ENCODE measurements around the gene ALDOB.
A peak's percentile ranks its signal among the peaks of the same experiment; 100 is the strongest.

ALDOB gene

DNA sequence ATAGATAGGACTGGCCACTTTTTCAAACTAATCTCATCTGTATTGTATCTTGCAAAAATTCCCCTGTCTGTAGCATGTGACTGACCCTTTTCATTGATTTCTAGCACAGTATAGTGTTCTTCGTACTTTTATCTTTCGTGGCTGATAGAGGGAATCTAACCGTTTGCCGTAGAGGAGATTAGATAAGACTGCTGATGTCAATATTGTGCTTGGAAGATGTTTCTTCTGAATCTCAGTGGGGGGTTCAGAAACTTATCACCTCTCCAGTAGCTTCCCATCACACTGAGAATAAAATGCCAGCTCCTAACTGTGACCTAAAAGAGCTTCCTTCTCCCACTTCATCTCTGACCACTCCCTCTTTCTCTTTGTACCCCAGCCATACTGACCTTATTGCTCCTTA lies 25.4 kb upstream of the ALDOB start:
- no peak for DNase-seq (ENCODE audit: low read depth, low spot score)
- no peak overlapping the region for H3K4me3 ChIP-seq (ENCODE audit: low read length)

DNA sequence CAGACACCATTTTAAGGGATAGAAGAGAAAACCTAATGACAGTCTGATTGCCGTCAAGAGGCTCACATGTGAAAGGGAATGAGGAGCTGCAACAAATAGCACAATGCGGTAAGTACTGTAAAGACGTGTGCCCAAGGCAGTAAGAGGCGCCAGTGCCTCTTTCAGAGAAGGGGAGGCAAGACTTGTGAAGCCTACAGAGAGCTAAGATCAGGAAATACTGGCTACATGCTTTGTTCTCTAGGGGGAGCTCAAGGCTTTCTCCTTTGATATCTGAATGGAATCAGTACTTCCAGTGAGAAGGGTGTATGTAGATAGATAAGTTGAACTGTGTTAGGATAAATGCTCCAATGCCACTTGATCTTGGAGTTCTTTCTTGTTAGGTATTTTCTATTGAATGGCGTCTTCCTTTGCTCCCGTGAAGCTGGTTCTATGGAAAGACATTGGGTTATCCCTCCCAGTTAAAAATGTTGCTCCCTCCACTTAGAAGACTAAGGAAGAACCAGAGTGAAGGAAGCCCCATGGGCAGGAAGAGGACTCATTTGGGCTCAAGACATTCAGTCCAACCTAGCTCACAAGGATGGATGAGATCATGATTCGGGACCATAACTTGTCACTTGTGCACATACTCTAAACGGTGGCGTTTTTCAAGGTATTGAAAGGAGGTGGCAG lies 23.5 kb upstream of the ALDOB start:
- peak; percentile 64 for DNase-seq (ENCODE audit: low read depth, low spot score)

DNA sequence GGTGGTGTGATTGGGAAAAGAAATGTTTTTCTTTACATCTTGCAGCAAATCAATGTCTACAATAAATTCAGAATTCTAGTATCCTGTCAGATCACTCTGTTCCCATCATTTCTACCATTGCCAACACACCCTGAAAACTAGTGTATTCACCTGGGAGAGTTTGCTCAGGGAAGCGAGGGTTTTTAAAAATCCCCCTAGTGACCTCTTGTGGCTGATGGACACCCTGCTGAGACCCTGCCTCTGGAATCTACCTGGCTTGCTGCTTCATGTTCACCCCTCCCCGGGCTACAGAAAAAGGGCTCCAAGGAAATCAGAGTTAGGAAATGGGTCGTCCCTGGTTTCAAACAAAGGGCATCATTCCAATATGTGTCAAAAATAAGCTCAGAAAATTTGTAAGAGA lies 21.4 kb upstream of the ALDOB start:
- no peak for DNase-seq (ENCODE audit: low read depth, low spot score)

More for the DNA sequence above, 23.5 kb upstream of the ALDOB start:
- no peak overlapping the region for H3K4me3 ChIP-seq (ENCODE audit: low read length)

DNA sequence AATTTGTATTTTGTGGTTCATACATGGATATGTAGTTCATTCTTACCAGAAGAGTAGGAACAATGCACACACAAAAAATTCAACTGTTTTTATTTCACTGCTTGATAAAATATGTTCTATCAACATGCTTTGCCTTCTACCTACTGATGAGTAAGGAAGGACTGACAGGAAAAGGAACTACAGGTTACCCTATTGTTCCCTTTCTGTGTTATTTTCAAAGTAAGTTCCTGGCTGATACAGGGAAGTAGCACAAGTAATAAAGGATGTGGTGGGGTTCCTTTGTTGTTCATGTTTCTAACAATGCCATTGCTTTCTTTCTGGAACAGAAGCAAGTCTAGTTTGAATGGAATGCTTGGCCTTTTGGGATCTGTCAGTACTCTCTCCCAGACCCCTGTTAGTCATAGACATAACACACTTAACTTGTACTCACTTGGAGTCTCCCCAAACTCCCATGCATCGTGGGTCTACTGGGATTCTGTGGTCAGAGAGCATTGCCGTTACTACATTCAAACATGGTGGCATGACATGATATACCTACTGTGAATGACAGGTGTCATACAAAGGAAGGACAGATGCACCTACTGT lies 20.2 kb upstream of the ALDOB start:
- no peak overlapping the region for H3K4me3 ChIP-seq (ENCODE audit: low read length)
- no peak for DNase-seq (ENCODE audit: low read depth, low spot score)

More for the DNA sequence above, 21.4 kb upstream of the ALDOB start:
- H3K4me3 ChIP-seq (ENCODE audit: low read length), result no peak overlapping the region

DNA sequence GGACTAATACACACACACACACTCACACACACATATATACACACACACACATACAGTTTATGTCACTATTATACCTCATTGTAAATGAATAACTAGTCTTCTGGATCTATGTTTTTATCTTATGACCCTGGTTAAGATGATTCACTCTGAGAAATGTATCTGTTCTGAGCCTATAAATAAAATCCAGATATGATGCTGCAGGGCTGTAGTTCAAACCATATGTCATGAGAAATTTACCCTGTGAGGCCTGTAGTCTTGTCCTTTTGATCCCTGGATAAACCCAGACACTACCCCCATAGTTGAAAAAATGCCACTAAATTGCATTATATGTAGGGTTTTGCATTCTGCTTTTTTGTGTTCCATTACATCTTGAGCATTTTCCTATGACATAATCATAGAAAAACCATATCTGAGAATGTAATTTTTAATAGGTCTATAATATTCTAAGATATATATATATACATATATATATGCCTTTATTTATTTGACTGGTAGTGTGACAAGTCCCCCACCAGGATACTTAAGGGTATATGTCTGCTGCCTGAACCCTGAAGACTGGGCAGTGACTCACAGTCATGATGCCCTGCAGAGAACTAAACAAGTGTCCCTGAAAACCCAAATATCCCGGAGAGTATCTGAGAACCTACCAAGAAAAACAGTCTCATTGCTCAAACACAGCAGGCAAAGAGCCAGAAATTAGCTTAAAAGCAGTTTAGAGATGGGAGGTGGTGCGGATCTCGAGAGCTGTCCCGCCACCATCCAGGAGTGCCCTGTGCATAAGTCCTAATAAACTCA lies 18.4 kb upstream of the ALDOB start:
- no peak for DNase-seq (ENCODE audit: low read depth, low spot score)

DNA sequence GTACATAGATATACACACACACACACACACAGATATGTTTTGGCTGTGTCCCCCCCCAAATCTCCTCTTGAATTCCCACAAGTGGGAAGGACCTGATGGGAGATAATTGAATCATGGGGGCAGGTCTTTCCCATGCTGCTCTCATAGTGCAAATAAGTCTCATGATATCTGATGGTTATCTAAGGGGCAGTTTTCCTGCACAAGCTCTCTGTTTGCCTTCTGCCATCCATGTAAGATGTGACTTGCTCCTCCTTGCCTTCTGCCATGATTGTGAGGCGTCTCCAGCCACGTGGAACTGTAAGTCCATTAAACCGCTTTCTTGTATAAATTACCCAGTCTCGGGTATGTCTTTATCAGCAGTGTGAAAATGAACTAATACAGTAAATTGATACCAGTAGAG lies 15.9 kb upstream of the ALDOB start:
- no peak for DNase-seq (ENCODE audit: low read depth, low spot score)
- H3K4me3 ChIP-seq (ENCODE audit: low read length), result no peak overlapping the region

More for the DNA sequence above, 18.4 kb upstream of the ALDOB start:
- H3K4me3 ChIP-seq (ENCODE audit: low read length), result no peak overlapping the region

DNA sequence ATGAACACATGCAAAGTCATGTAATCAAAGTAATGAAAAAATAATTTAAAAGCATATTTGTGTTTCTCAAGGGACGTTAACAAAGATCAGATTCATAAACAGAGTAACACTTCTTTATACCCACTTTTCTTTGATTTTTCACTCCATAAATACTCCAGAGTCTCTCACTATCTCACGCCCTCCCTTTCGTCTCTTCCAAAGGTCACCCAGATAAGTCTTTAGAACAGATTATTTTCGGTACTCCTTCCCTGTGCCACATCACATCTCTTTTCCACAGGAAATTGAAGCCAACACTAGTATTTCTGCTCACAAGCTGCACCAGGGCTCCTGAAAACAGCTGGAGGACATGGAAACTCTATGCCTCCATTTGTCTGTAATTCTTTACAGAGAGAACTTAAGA lies 15.4 kb upstream of the ALDOB start:
- H3K4me3 ChIP-seq (ENCODE audit: low read length), result no peak overlapping the region
- DNase-seq (ENCODE audit: low read depth, low spot score), result no peak

DNA sequence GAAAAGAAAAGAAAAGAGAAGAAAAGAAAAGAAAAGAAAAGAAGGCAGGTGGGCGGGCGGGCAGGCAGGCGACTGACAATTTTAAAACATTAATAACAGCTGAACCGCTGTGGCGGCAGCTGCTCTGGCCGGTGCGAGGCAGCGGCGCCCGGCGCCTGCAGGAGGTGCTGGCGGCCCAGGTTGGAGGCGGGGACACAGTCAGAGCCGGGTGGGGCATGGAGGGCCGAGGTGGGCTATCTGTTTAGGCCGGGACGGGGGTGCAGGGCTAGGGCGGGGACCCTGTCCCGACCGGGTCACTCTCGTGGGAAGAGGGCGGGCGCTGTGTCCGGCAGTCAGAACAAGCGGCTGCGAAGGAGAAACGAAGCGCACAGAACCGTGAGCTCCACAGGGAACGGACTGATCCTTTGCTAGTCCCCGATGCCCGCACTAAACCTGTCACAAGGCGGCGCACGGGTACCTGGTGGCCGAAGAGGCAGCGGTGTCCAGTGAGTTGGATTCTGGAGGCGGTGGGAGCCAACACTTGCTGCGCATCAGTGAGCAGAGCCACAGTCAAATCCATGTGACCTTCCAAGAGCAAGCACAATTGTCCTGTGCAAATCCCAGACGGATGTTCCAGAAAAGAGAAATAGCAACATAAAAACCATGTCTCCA lies 13.6 kb upstream of the ALDOB start:
- no peak for DNase-seq (ENCODE audit: low read depth, low spot score)
- peak overlapping the region; percentile 18; the same call in 1 of the 2 replicates for H3K4me3 ChIP-seq (ENCODE audit: low read length)

DNA sequence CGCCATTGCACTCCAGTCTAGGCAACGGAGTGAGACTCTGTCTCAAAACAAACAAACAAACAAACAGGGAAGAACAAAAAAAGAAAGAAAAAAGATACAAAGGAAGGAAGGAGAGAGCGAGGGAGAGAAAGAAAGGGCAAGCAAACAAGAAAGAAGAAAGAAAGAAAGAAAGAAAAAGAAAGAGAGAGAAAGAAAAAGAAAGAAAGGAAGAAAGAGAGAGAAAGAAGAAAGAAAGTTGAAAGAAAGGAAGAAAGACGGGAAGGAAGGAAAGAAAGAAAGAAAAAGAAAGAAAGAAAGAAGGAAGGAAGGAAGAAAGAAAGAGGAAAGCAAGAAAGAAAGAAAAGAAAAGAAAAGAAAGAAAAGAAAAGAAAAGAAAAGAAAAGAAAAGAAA lies 13.1 kb upstream of the ALDOB start:
- no peak for DNase-seq (ENCODE audit: low read depth, low spot score)
- H3K4me3 ChIP-seq (ENCODE audit: low read length), result no peak overlapping the region

DNA sequence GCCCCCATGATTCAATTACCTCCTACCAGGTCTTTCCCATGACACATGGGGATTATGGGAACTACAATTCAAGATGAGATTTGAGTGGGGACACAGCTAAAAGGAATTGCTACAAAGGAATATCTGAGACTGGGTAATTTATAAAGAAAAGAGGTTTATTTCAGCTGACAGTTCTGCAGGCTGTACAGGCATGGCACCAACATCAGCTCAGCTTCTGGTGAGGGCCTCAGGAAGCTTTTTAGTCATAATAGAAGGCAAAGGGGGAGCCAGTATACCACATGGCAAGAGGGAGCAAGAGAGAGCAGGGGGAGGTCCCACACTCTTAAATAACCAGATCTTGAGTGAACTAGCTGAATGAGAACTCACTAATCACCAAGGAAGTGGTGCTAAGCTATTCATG lies 11.2 kb upstream of the ALDOB start:
- no peak overlapping the region for H3K4me3 ChIP-seq (ENCODE audit: low read length)
- DNase-seq (ENCODE audit: low read depth, low spot score), result no peak

DNA sequence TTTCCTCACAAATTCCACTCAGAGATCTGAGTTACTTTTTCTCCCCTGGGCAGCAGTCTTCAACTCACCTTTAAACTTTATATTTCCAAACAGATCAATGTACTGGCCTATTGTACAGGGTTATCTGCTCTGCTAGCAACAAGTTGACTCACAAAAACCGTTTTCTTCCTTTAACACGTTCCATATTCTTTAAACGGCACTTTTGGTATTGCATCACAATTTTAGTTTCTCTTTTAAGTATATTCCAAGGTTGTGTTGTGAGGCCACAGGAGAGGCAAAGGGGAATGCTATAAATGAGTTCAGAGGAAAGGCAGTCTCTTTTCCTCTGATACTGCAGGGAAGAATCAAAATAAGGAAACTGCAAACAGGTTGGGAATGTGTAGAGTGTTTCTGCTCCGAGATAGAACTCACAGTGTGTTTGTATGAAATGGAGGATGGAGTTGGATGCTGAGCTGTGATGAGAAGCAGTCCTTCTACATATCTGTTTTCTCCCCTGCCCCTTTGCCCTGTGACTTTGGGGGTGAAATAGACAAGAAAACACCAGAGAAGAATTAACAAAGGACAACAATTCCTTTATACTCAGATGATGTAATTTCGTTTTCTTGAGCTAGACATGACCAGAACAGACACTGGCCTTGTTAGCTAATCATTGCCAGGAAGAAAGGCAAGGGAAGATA lies 9.9 kb upstream of the ALDOB start:
- H3K4me3 ChIP-seq (ENCODE audit: low read length), result no peak overlapping the region

DNA sequence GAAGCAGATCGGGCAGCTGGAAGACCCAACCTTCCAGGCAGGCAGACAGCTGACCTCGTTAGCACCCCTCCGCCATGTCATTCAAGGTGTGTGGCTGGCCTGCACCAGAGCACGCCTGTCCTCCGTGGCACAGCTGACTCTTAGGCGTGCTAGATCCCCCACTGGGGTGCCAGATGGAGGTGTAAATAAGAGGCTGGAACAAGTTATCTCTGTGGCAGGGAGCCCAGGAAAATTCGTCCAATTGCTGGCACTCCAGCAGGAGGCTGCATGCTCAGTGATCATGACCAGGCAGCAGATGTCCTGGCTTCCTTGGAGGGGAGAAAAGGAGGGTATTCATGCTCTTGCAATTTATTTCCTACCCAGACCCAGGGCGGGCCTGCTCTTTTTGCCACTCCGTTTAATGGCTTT lies 7.8 kb upstream of the ALDOB start:
- H3K4me3 ChIP-seq (ENCODE audit: low read length), result no peak overlapping the region
- DNase-seq (ENCODE audit: low read depth, low spot score), result no peak

More for the DNA sequence above, 9.9 kb upstream of the ALDOB start:
- no peak for DNase-seq (ENCODE audit: low read depth, low spot score)

DNA sequence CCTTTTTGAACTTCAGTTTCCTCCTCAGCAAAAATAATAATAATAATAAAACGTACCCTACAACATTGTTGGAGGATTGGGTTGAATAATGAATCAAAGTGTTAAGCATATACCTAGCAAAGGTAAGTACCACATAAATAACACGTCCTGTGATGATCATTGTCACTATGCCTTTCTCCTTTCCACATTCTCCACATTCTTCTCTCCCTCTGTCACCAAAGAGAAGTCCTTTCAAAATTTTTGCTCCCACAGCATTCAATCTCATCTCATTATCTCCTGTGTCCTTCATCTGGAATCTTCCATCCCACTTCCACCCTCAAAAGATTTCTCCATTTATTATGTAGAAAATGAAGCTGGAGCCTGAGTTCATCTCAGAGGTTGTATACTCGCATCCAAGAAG lies 7.2 kb upstream of the ALDOB start:
- no peak for DNase-seq (ENCODE audit: low read depth, low spot score)
- no peak overlapping the region for H3K4me3 ChIP-seq (ENCODE audit: low read length)

DNA sequence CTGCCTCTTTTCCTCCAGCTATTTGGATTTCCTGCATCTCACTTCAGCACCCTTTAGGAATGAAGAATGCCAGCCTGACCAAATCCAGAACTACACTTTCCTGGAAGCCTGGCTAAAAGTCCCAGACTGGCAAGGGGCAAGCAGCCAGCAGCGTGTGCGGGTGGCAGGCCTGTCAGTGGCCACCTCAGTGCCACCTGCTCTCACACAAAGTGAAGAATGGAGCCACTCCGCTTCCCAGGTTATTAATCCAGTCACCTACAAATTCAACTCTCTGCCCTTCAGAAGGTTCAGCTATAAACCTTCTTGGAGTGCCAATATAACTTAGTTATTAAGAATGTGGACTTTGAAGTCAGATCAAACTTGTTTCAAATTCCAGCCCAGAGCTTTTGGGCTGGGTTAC lies 6.7 kb upstream of the ALDOB start:
- no peak for DNase-seq (ENCODE audit: low read depth, low spot score)
- no peak overlapping the region for H3K4me3 ChIP-seq (ENCODE audit: low read length)

DNA sequence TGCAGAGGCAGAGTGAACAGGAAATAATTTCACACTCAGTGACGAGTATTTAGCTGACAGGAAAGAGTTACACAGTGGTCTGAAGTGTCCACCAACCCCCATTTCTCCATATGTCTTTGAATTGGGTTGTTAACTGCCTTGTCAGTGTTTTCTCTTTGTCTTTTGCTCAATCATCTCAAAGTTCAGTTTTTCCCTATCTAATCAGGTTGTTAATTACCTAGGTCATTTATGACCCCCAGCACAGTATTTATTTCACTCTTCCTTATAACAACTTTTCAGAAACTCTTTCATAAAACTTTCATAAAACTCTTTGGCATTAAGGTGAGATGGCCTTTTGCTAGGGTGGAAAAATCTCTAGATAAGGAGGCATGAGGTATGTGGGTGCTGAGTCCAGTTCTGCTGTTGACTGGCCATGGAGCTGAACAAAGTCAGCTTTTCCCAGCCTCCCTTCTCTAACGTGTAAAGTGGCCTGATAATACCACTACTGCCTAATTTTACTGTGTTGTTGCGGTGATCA lies 5.2 kb upstream of the ALDOB start:
- H3K4me3 ChIP-seq (ENCODE audit: low read length), result no peak overlapping the region
- DNase-seq (ENCODE audit: low read depth, low spot score), result no peak

DNA sequence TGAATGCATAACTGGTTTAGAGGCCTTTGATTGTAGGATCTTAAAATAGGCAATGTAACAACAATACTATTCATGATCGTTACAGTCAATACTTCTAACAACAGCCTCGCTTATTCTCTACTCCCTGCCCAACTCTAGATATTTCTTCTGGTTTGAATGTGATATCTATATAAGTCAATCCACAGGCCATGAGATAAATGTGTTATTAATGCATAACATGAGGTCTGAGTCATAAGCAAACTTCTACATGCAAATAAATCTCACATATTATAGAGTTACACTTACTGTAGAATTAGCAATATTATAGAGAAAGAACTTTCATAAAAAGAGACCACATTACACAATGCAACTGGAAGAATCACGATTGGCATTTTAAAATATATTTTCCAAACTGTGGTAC lies 2.9 kb upstream of the ALDOB start:
- H3K4me3 ChIP-seq (ENCODE audit: low read length), result no peak overlapping the region
- DNase-seq (ENCODE audit: low read depth, low spot score), result no peak

DNA sequence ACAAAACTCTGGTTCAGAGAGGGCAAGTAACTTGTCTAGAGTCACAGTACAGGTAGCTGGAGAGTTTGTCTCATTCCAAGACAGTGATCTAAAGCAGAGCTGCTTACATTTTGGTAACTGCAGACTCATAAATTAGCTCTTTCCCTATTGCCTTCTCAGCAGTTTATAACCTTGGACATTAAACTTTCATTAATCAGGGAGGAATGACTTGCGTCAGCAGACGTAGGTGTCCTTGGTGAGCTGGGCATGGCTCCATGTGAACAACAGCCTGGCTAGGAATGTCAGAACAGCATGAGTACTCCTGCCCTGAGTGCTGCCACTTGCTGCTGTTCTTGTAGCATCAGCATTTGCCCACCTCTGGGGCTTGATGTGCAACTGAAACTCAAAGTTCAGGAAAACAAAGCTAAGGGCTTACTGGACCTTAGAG lies 2.2 kb upstream of the ALDOB start:
- no peak for DNase-seq (ENCODE audit: low read depth, low spot score)
- H3K4me3 ChIP-seq (ENCODE audit: low read length), result no peak overlapping the region

DNA sequence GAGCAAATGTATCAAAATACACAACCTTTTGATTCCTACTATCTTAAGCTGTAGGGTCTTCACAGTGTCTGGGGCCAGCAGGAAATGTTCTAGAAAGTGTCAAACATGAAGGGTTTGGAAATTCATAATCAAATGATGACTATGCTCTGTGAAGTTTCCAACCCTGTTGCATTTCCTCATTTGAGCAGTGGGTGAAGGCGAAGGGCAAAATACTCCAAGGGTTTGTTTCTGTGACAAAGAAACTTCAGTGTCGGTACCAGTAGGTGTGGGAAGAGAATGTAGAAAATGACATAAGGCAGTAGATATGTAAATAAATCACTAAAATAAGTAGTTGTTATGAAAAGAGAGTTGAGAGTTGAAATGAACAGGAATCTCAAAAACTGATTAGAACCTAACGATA lies 576 bp downstream of the ALDOB start:
- DNase-seq (ENCODE audit: low read depth, low spot score), result no peak
- no peak overlapping the region for H3K4me3 ChIP-seq (ENCODE audit: low read length)

DNA sequence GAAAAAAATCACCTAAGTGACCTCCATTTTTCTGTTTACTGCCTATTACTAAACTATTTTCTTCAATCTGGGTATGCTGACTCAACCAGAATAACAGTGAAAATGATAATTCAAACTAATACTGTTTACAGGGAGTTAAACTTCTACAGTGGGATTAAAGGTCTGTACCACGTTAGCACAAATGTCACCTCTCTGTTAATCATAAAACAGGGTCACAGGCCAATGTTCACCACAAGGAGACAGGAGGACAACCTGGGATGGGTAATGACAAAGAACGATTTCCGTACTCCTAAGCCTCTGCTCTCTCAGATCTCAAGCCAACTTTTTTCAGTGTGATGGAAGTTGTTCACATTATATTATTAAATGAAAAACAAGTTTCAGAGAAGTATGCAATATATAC lies 2.3 kb downstream of the ALDOB start:
- no peak overlapping the region for H3K4me3 ChIP-seq (ENCODE audit: low read length)
- no peak for DNase-seq (ENCODE audit: low read depth, low spot score)

All from Jurkat, Clone E6-1 (cell line).